HG03159 (cell line): Measurements from ENCODE around the gene HRAS.

ENCODE experiments used
- ATAC-seq: cut with Tn5 transposase; IDR thresholded peaks from one replicate; pipeline ENCODE4 v1.9.1; 2021; ENCODE audit warnings: mild to moderate bottlenecking, moderate library complexity; ENCODE audit not compliant: unreplicated experiment

The HRAS gene

GRCh38 chr11:514606-515005 lies 20.8 kb downstream of the HRAS start:
- no peak for ATAC-seq

GRCh38 chr11:512761-513595 lies 22.4 kb downstream of the HRAS start:
- ATAC-seq: no peak

GRCh38 chr11:508956-509355 lies 26.4 kb downstream of the HRAS start:
- no peak for ATAC-seq

GRCh38 chr11:507727-508515 lies 27.5 kb downstream of the HRAS start:
- ATAC-seq: no peak

- ATAC-seq: peak; percentile 46
Measured at GRCh38 chr11:506995-507726, 28.2 kb downstream of the HRAS start, which contains the start of gene RNH1. Gene RNH1, minus strand, starts transcription at chr11:507242. Its CDS starts 5,080 bp downstream, at chr11:502162.

GRCh38 chr11:506238-506994 lies 29.0 kb downstream of the HRAS start:
- peak; percentile 59 for ATAC-seq

- ATAC-seq: no peak
Measured at GRCh38 chr11:504994-505344, 30.4 kb downstream of the HRAS start.

- no peak for ATAC-seq
Measured at GRCh38 chr11:504053-504993, 31.1 kb downstream of the HRAS start.

GRCh38 chr11:503179-503981 lies 32.0 kb downstream of the HRAS start:
- ATAC-seq: no peak

- no peak for ATAC-seq
Measured at GRCh38 chr11:502288-503178, 32.8 kb downstream of the HRAS start.

GRCh38 chr11:501683-502287 lies 33.6 kb downstream of the HRAS start:
- no peak for ATAC-seq

- no peak for ATAC-seq
Measured at GRCh38 chr11:501001-501682, 34.2 kb downstream of the HRAS start.

GRCh38 chr11:499201-500076 lies 35.9 kb downstream of the HRAS start:
- ATAC-seq: no peak

- ATAC-seq: no peak
Measured at GRCh38 chr11:498297-499181, 36.8 kb downstream of the HRAS start.
